Vagina (tissue), 2 donors: Measurements from ENCODE around the gene MYO18A.

Experiments
- CTCF ChIP-seq, 3 experiments: fragments of 450-650 bp in 2 of 3; fragments of 200-600 bp in 1 of 3; sonication (generic) in 1 of 3; IDR thresholded peaks; one replicate each; pipeline ENCODE4 v1.5.1; 2017 to 2019; ENCODE audit warnings: antibody characterized with exemption in 3 of 3, mild to moderate bottlenecking in 2 of 3, moderate library complexity in 2 of 3
- POLR2A ChIP-seq, 2 donors: fragments of 450-650 bp; IDR thresholded peaks; one replicate each; pipeline ENCODE4 v1.6.1; 2017; ENCODE audit warnings: antibody characterized with exemption in 2 of 2, mild to moderate bottlenecking in 2 of 2, moderate library complexity in 2 of 2
- POLR2AphosphoS5 ChIP-seq, 2 donors: sonication (generic); formaldehyde crosslinking; IDR thresholded peaks; one replicate each; pipeline ENCODE4 v1.9.0; 2017; ENCODE audit warnings: antibody characterized with exemption in 2 of 2, mild to moderate bottlenecking in 2 of 2, low read depth in 1 of 2; ENCODE audit not compliant: insufficient read depth in 1 of 2

- TF ChIP-seq POLR2A (IDR thresholded peaks at IDR 0.05) (no peak), CTCF (IDR thresholded peaks at IDR 0.05) (no peak), POLR2AphosphoS5 (IDR thresholded peaks at IDR 0.05; ENCODE audit: insufficient read depth in 1 of 2, low read depth in 1 of 2) (no peak)
Measured at GRCh38 chr17:29212681-29213121, 32.5 kb upstream of the MYO18A start.
